GM12864 (cell line): ENCODE measurements around the gene TDRD7.

Experiments used
- DNase-seq: peaks from one replicate; pipeline ENCODE4 v3.0.0-alpha.2; 2011; ENCODE audit warnings: low read depth
- H3K4me3 ChIP-seq: 2 replicates; pipeline ENCODE4 v1.5.1; 2011; ENCODE audit warnings: mild to moderate bottlenecking, low read depth, low read length, control low read depth
- TF ChIP-seq, protein P1 (sequence below): IDR thresholded peaks from 2 replicates; pipeline ENCODE4 v1.5.1; 2011; ENCODE audit warnings: low read depth, mild to moderate bottlenecking, moderate library complexity, low read length, control low read depth, inconsistent platforms; ENCODE audit errors: missing control alignments

Gene TDRD7

GRCh38 chr9:97459326-97459725, 47.4 kb downstream of the TDRD7 start:
- no peak overlapping the region for H3K4me3 ChIP-seq
- DNase-seq = no peak
- TF ChIP-seq, protein P1, sequence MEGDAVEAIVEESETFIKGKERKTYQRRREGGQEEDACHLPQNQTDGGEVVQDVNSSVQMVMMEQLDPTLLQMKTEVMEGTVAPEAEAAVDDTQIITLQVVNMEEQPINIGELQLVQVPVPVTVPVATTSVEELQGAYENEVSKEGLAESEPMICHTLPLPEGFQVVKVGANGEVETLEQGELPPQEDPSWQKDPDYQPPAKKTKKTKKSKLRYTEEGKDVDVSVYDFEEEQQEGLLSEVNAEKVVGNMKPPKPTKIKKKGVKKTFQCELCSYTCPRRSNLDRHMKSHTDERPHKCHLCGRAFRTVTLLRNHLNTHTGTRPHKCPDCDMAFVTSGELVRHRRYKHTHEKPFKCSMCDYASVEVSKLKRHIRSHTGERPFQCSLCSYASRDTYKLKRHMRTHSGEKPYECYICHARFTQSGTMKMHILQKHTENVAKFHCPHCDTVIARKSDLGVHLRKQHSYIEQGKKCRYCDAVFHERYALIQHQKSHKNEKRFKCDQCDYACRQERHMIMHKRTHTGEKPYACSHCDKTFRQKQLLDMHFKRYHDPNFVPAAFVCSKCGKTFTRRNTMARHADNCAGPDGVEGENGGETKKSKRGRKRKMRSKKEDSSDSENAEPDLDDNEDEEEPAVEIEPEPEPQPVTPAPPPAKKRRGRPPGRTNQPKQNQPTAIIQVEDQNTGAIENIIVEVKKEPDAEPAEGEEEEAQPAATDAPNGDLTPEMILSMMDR = no peak

DNA sequence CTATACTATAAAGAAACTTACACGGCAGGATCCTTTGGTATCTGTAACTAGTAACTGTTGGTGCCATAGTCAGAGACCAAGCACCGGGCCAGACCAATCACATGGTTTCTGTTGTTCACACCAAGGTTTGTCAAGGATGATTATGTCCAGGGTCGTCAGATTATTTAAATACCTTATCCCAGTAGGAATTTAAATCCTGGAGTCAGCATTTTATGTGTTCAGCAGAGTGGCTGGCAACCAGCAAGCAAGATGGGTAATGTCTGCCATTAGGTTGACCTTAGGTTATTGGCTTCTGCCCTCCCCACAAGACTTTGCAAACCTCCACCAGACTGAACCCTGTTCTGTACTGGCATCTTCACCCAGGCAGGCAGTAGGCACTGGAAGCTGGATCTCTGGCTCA, 50.3 kb downstream of the TDRD7 start:
- TF ChIP-seq, protein P1 = no peak
- DNase-seq = no peak
- no peak overlapping the region for H3K4me3 ChIP-seq

- TF ChIP-seq, protein P1 = no peak
- H3K4me3 ChIP-seq = no peak overlapping the region
- no peak for DNase-seq
Measured at GRCh38 chr9:97462914-97463313, 51.0 kb downstream of the TDRD7 start.

DNA sequence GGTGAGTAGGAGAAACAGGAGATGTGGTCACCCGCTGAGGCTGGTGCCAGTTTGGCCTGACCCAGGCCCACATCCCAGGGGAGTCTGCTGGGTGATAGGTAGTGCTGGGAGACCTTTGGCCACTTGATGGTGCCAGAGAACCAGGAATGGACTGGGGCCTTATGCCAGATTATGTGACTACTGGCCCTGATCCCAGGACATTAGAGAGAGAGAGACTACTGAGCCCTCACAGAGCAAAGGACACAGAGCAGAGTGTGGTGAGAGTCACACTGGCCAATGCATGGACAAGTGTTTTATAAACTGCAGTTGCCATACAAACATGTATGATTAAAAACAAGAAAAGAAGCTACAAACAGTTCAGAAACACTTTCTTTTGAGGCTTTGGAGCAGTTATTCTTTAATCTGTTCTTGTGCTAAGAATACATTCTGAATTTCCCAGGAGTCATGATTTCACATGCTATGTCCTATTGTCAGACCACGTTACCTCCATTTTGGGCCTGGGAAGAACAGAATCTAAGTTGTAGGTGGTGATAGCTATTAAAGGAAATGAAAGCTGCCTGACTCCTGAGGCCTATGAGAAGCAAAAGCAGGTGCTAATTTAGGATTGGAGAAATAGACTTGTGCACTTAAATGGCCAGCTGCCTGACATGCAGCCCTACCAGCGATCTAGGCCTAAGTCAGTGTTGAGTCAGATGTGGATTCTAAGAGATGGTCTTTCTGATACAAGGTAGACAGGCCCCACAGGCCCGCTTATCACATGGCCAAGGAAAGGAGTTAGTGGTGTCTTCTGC, 57.0 kb downstream of the TDRD7 start:
- peak; percentile 53 for DNase-seq
- TF ChIP-seq, protein P1 = peak; percentile 91
- no peak overlapping the region for H3K4me3 ChIP-seq

DNA sequence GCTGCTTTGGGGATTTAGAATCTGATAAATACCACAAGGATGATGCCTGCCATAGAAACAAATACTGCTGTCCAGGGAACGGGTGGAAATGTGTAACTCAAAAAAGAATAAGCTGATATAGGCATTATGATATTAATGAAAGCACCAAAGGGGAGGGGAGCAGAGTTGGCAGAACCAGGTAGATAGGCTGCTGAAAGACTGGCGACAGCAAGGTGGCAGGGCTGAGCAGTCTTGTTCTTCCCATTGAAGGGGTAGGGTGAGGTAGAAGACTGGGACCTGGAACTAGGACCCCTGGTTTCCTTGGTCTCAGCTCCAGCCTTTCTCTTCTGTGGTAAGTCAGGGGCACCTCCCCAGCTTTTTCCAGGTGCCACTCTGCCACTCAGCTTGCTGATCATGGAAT, 58.2 kb downstream of the TDRD7 start:
- TF ChIP-seq, protein P1 = peak; percentile 55
- DNase-seq = no peak
- no peak overlapping the region for H3K4me3 ChIP-seq

DNA sequence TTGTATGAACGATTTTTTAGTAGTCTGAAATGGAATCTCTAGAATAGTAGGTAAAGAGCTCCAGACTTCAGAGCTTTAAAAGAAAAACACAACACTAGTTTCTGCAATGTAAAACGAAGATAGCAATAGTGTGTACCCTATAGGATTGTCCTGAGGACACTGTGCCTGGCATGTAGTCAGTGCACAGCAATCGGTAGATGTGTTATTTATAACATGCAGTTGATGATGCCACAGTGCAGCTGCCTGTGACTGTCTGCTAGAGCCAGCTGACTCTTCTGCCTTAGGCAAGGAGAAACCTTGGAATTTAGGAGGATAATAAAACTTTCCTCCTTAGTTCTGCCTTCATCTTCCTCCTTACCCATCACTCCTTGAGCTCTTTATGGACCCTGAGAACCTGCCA, 61.8 kb downstream of the TDRD7 start:
- DNase-seq = no peak
- TF ChIP-seq, protein P1 = no peak
- H3K4me3 ChIP-seq = no peak overlapping the region

DNA sequence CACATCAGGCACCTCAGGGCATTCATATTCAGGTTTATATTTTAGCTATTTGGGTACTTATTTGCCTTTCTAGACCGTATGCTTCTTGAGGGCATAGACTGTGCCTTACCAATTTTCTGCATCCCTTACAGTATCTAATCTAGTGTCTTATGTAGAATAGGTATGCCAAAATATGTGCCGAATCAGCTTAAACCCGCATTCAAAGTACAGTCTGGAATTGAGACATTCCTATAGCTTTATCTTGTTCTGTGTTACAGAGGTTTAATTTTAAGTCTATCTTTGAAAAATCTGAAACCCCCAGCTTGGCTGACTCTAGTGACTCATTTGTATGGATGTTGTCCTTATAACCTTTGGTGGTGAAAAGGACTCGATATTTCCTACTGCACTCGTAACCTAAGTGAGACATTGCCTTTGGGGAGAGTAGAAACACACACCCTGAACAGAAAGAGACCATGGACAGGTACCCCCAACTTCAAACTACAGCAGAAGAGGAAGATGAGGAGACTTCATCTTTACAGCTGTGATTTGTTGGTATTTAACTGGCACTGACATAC, 62.6 kb downstream of the TDRD7 start:
- DNase-seq = no peak
- TF ChIP-seq, protein P1 = no peak
- H3K4me3 ChIP-seq = no peak overlapping the region
